HG02610 (cell line): ENCODE data around the gene ATP5MG.
"Not testable (repeated sequence)": the region's sequence is repeated elsewhere in the genome, so short reads cannot be mapped to it uniquely, and the experiment has no call there.

Experiments used
- ATAC-seq: cut with Tn5 transposase; IDR thresholded peaks from one replicate; pipeline ENCODE4 v1.9.1; 2021; ENCODE audit warnings: mild to moderate bottlenecking, moderate library complexity; ENCODE audit not compliant: unreplicated experiment

The ATP5MG gene

DNA sequence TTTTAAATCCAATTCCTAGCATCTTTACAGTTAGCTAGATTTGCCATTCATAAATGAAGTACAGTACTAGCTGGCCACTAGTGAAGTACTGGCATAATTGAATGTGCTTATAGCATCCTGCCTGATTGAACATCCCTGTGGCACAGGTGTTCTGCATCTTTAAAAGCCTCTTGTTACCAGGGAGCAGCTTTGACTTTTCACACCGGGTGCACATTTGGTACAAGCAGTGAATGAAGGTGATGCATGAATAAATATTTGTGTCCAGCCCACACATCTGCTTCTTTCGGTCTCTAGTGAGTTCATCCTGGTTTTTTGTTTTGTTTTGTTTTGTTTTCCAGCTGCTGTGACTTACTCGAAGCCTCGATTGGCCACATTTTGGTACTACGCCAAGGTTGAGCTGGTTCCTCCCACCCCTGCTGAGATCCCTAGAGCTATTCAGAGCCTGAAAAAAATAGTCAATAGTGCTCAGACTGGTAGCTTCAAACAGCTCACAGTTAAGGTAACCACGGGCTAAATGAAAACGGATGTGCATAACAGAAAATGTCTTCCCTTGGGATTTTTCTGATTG lies 5.3 kb downstream of the ATP5MG start:
- ATAC-seq, result no peak

DNA sequence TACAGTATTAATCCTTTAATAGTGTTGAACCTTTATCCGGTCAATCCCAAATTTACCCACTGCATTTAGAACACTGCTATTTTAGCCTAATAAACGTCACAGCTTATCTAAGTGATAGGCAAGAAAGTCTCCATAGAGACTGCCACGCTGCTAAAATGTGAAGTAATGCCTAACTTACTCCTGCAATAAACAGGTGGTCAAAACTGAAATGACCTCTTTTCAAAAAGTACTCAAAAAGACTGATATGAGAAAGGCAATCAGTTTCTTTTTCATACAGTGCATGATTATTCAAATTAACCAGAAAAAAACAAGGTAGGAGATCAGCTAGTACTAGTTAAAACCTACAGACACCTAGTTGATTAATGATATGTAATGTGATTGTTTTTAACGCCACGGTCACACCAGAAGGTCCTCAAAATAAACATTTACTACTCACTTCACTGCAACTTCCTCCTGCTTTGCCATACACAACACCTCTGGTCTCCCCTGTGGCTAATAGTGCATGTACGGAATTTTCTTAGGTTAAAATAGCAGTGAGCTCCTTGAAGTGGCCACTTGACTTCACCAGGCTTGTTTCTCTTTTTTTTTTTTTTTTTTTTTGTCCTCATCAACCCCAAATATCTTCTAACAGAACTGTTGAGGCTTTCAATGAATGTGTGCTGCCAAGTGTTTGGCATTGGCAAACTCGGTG lies 8.8 kb downstream of the ATP5MG start:
- ATAC-seq, result no peak

DNA sequence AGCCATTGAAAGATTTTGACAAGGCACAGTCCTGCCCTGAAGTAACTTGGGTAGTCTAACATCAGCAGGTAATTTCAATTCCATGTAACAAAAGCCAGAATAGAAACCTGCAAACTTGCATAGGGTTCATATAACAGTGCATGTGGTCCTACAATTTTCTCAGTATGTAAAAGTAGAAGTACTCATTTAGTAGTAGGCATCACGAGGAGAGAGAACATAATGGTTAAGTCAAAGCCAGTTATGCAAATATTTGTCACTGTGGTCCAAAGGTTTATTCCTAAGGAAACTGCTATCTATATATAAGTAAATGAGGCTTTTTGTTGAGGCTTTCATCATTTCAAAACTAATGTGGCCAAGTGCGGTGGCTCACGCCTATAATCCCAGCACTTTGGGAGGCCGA lies 10.1 kb downstream of the ATP5MG start:
- ATAC-seq, result no peak

DNA sequence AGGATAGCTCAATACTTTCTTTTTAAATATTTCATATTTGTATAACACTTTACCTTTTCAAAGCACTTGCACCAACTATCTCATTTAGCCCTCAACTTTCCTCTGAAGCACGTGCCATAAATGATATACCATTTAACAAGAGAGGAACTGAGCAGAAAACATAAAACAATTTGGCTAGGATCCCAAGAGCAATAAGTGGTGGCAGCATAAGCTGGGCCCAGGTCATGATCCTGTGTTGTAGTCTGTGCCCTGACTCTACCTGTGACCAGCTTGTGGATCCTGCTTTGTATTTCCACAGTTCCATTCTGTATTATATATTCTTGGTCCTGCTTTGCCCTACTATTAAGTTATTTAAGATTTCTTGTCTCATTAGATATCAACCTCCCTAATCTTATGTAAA lies 11.5 kb downstream of the ATP5MG start:
- ATAC-seq, result no peak

DNA sequence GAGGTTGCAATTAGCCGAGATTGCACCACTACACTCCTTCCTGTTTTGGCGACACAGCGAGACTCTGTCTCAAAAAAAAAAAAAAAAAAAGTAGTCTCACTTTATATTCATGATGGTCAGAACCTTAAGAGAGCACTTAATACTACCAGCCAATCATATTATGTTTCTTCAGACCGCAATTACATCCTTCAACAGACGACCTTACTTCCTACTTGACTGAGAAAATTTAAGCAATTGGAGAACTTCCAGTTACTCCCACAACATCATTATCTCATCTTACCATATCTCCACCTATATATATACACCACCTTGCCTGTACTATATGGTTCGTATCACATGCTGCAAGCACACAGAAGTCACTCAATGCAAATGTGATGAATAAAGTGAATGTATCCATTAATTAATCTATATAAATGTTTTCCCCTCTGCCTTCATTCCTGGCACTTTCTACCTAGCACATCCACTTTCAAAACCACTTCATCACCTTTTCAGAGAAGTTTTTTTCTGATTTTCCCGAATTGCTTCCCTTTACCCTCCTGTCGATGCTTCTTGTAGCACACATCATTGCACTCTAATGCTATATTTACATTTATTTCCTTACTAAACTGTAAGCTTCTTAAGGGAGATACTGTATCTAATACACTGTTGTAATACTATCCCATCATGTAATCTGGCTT lies 13.8 kb downstream of the ATP5MG start:
- ATAC-seq, result no peak

DNA sequence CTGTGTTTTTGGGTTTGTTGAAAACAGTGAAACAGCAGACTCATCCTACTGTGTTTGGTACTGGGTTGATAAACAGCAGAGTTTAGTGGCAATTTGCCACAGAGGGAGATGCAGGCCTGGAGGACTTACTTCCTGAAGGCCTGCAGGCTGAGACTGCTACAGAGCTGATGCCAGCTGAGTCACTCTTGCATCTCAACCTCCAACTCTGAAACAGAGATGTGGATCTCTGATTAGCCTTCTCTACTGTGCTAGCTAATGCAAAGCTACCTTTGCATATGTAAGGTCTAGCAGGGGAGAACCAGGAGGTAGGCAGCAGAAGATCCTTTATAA lies 14.3 kb downstream of the ATP5MG start:
- no peak for ATAC-seq

DNA sequence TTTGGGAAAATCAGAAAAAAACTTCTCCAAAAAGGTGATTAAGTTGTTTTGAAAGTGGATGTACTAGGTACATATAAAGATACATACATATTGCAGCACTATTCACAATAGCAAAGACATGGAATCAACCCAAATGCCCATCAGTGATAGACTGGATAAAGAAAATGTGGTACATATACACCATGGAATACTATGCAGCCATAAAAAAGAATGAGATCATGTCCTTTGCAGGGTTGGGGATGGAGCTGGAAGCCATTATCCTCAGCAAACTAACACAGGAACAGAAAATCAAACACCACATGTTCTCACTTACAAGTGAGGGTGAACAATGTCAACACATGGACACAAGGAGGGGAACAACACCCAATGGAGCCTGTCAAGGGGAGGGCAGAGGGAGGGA lies 15.5 kb downstream of the ATP5MG start:
- not testable (repeated sequence) for ATAC-seq

DNA sequence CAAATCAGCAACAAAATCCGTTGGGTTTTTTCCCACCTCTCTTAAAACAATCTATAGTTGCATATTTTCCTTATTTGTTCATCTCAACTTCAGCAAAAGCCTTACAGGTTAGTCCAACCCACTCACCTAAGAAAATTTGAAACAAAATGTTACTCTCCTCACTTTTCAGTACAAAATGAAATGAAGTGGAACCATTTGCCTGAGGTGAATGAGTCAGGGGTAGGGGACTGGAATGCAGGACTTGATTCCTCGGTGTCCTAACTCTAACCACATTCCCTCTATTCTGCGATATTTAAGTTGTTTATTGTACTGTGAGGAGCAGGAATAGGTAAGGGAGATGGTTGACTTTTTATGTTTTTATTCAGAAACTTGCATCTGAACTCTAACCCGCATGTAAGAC lies 16.4 kb downstream of the ATP5MG start:
- ATAC-seq, result no peak

DNA sequence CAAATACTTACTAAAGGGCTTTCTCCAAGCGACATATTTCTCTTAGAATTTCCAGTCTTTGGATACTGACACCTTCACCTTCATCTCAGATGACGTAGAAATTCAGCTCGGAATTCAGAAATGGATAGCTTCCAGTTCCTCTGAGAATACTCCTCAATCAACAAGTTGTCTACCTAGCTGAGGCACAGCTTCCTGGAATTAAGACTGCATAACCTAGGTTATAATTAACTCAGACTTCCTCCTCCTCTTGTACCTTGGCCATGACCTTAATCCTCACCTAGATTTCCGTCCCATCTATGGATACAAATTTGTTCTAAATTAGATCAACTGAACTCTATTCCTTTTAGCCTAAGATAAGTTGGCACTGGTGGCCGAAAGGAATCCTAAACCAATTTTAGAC lies 17.4 kb downstream of the ATP5MG start:
- no peak for ATAC-seq

DNA sequence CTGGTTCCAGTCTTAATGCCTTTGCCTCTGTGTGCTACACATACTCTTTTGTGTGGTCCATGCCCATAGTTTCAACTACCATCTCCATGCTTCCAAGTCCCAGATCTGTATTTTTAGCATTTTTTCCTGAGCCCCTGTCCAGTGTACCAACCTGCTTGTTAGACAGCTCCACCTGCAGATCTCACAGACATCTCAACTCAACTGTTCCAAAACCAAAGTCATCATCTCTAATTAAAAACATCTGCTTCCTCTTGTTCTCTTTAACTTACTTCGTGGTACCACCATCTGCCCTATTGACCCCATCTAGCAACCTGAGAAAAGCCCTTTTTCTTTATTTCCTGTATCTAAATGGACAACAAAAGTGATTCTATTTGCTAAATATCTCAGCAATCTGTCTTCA lies 26.3 kb downstream of the ATP5MG start:
- ATAC-seq, result no peak

DNA sequence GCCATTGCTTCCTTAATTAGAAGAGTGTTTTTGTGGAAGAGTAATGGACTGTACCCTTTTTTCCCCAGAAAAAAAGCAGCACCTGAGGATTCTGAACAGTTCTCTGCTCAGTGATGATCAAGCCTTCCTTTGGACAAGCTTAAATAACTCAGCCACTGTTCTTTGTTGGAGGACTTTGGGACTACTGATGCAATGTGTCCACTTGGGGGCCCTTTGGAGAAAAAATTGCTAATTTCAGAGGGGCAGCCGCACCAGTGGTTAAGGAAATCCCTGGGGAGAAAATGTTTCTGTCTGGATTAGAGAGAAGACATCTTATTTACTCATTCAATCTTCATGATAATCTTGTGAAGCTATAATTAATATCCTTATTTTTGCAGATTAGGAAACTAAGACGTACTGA lies 29.6 kb downstream of the ATP5MG start:
- ATAC-seq, result no peak

DNA sequence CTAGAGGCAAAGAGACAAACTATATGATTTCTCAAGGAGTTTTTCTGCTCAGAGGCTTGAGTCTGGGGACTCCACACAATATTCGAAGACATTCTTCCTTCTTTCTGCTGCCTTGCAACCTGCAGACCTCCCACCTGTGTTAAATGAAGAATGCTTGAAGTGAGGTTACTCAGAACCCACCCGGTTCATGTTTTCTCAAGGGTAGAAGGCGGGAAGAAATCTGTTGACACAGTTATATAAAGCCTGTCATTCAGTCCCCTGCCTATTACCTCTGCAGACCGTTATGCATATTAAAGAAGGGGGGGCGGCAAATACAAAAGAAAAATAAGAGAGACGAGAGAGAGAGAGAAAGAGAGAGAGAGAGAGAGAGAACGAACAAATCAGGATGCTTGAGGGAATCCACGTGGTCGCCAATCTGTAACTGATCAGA lies 32.7 kb downstream of the ATP5MG start:
- ATAC-seq, result no peak

DNA sequence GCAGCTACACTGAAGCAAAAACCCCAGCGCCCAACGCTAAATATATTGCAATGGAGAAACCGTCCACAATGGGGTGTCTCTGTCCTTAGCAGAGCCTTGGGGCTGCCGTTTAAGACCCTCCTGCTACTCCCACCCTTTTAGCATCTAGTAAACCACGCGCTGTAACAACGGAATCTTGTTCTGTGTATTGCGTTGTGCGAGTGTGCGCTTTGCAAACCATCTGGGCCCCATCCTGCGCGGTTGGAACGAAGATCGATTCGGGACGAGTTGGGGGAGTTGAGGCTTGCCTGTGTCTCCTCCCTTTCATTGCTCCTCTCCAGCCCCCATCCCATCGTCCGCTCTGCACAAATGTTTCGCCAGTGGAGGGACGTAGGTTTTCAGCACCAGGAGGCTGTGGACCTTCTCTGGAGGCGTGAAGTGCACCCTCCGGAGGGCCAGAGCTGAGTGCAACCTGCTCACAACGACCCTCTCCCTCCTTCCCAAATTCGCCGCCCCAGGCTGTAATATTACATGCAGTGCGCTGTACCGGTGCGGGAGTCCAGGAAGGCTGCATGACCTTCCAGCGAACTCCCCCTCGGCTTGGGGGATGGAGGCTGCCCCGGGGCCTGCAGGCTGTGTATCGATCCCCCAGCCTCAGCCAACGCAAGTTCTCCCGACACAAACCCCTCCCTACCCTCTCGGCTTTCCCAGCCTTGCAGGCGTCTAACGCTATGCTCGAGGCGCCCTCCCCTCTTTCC lies 33.3 kb downstream of the ATP5MG start:
- no peak for ATAC-seq

DNA sequence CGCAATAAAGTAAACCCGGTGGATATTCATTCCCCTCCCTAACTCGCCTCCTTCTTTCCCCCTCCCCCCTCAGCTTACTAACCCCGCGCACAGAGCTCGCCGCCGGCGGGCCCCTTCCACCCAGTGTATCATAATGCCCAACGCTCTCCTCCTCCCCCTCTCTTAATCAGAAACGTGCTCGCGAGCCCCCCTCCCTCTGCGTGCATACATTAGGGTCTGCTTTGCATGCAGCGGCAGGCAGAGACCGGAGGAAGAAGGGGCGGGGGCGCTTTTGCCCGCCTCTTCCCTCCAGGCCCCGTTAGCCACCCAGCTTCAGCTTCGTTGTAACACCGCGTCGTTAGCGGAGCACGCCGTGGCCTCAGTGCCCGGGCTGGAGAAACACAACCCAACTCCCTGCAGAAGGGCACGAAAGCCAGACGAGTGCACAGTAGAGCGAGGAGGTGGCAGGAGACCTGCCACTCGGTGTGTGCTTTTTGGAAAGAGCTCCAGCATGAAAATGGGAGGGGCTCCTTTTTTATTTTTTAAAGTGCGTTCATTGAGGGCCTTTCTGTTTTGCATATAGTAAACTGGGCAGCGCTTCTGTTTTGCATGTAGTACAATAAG lies 34.0 kb downstream of the ATP5MG start:
- ATAC-seq, result peak; percentile 18

DNA sequence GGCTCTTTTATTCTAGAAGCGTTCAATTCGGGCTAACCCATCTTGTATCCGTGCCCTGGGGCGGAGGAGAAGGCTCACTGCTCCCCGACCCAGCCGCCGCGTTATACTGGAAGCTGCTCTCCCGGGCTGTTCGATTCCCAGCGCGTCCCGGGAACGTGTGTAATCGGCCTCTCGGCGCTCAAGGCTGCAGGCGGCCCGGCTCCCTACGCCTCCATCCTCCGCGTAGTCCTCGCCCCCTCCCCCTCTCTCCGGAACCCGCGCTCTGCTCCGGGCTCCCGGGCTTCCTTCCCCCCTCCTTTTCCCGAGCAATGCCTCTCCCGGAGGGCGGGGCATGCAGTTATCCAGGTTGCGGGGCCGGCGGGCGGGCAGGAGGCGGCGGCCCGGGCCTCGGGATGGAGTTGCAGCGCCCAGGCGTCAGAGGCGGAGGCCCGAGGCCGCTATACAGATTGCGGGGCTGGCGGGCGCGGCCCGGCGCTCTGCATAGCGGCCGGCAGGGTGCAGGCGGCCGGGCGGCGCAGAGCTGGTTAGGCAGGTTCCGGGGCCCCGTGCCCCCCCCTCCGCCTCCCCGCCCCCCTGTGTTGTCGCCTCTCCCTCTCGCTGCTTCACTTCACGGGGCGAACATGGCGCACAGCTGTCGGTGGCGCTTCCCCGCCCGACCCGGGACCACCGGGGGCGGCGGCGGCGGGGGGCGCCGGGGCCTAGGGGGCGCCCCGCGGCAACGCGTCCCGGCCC lies 34.7 kb downstream of the ATP5MG start, which contains the start of gene KMT2A:
Gene KMT2A, plus strand, starts transcription at position 600 of the 732 bp plus-strand sequence. Its CDS starts 21 bp downstream, at position 621.
- peak; percentile 54 for ATAC-seq

DNA sequence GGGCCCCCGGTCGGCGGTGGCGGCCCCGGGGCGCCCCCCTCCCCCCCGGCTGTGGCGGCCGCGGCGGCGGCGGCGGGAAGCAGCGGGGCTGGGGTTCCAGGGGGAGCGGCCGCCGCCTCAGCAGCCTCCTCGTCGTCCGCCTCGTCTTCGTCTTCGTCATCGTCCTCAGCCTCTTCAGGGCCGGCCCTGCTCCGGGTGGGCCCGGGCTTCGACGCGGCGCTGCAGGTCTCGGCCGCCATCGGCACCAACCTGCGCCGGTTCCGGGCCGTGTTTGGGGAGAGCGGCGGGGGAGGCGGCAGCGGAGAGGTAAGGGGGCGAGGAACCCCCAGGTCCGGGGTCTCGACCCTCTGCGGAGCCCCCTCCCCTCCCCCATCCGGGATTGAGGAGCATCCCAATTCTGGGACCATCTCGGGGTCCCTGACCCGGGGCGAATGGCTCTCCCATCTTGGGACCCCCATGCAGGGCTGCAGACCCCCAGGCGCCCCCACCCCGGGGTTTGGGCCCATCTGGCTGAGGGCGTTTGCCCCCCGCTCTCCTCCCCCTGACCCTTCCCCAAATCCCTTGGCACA lies 35.3 kb downstream of the ATP5MG start:
- ATAC-seq, result peak; percentile 10

DNA sequence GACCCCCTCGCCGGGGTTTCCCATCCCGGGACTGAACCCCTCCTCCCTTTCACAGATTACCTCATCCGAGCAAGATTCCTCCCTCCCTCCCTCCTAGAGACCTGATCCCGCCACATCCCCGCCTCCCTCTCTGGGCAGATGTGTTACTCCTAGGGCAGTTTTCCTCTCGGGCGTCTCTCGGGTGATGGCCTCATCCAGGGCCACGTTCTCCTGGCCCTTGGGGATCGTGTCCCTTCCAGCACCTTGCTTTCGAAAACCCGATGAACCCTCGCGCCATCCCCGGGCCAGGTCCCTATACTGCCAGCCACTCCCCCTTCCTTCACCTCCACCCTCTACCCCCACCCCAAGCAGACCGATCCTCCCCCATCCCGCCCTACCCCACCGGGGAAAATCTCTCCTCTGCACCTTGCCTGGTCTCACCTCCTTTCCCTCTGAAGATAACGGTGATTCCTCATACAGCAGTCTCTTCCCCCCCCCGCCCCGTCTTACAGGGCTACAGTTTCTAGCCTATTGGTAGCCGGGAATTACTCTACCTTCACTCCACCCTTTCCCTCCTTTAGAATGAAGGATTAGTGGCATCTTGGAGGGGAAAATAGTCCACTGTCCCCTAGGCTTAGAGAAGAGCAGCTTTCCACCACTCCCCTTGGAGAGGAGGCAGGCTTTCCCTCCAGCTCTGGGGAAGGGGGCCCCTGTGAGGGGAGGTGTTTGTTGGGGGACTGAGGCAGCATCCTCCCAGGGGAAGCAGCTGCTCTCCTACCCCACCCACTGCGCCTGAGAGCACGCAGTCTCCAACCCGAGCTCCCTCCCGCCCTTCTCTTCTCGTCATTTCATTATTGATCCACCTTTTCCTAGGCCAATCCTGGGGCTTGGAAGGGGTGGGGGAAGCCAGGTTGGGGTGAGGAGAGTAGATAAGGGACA lies 36.1 kb downstream of the ATP5MG start:
- no peak for ATAC-seq

DNA sequence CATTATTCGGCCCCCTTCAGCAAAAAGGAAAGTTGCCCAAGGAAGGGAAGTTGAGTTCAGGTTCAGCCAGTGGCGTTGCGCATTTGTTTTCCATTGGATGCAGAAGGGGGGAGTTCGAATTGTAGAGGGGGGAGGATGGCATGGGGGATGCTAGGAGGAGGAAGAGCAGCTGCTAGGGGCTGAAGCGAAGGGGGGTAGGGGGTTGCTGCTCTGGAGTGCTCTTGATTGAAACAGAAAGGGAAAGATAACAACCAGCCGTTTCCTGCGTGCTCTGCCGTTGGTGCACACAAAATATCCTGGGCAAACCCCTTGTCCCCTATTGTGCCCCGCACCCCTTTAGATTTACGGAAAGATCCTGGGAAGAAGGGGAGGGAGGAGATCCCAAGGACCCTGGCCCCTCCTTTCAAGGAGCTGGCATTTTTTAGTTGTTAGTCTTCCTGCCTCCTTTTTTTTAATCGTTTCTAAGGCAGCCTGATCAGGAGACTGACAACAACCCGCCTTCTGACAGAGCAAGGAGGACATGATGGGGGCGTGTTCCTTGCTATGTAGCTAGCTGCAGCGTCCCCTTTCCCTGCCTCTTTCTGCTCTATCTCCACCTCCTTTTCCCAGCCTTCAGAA lies 37.0 kb downstream of the ATP5MG start:
- ATAC-seq, result no peak

DNA sequence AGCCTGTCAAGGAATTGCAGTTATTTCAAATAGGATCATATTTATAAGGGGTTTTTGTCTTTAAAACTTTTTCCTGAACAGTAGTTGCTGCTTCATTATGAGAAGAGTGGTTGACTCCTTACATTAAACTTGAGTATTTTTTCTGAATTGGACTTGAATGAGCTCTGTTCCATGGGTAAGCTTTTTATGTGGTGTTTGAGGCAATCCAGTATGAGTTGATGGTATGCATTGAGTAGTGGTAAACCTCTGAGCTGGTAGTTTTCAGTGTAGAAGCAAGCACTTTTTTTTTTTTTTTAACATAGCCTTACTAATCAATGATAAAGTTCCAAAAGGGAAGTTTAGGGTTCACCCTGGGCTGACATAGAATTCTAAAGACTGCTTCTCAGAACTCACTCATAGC lies 38.2 kb downstream of the ATP5MG start:
- no peak for ATAC-seq
